SKM-1 (cell line): ENCODE results near the gene MGLL.

ENCODE experiments used
- DNase-seq: peaks from one replicate; lab custom pipeline; 2025; ENCODE audit not compliant: unreplicated experiment; lab: John Stamatoyannopoulos, UW

The MGLL gene

GRCh38 chr3:127835993-127836882 lies 13.9 kb upstream of the MGLL start:
- DNase-seq = no peak

DNA sequence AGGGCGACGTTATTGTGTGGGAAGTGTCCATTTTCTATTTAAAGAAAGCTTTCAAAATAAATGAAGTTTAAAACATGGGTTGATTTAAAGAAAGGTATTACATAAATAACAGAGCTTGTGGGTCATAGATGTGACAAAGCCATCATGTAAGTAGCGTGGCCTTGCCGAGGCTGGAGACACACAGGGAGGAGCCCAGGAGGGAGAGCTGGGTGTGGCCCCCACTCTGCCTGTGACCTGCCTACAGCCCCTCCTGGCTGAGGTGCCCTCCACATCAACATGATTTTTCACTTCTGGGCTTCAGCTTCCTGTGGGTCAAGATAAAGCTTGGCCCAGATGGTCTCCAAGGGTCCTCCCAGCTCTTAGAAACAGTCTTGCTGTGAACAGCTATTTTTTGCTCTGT lies 12.5 kb upstream of the MGLL start:
- DNase-seq = no peak

DNA sequence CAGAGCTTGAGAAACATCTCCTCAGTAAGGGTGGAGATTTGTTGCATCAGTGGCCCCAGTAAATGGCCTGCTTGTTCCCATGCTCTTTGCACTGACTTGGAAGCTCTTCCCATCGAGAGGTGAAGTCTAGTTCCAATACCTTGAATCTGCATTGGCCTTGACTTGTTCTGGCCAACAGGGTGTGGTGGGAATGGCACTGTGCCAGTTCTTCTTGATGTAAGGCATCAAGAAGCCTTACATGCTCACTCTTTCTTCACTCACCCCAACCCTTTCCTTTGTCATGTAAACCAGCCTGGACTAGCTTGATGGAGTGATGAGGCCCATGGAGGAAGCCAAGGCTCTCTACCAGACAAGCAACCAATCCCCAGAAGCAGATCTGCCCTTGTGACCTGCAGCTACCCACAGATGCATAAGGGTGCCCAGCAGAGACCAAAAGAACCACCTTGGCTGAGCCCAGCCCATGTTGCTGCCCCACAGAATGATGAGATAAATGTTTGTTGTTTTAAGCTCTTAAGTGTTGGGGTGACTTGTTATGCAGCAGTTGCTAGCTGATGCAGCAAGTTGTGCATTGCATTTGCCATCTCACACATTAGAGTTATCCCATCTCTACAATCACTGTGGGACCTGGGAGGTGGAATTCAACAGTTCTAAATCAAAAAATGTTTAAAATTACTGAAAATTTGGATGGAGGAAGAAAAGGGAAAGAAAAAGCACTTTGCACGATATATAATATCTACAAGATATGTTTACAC lies 11.1 kb upstream of the MGLL start:
- DNase-seq = no peak

GRCh38 chr3:127831723-127832172 lies 9.4 kb upstream of the MGLL start:
- no peak for DNase-seq

DNA sequence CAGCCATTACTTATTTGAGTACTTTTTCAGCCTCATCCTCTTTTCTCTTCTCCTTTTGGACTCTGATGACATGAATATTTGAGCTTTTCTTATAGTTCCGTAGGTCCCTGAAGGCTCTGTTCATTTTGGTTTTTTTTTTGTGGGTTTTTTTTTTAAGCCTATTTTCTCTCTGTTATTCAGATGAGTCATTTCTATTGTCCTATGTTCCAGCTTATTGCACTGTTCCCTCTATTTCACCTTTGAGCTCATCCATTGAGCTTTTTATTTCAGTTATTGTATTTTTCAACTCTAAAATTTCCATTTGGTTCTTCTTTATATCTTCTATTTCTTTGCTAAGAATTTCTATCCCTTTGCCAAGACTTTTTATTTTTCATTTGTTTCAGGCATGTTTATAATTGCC lies 7.2 kb upstream of the MGLL start:
- DNase-seq = no peak

DNA sequence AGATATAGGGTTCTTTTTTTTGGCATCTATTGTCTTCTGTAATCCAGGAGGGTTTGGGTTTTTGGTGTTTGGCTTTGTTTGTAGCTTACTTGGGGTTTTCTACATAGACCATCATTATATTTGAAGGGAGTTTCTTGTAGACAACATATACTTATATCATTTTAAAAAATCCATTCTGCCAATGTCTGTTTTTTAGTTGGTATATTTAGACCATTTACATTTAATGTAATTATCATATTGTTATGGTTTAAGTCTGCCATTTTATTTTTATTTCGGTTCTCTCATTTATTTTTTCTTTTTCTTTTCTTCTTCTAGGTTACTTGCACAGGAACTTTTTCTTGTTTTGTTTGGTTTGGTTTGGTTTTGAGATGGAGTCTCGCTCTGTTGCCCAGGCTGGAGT lies 5.5 kb upstream of the MGLL start:
- DNase-seq = no peak

GRCh38 chr3:127825756-127826155 lies 3.4 kb upstream of the MGLL start:
- DNase-seq = no peak

- DNase-seq = no peak
These were observed 2.0 kb upstream of the MGLL start for GRCh38 chr3:127824151-127824825.

DNA sequence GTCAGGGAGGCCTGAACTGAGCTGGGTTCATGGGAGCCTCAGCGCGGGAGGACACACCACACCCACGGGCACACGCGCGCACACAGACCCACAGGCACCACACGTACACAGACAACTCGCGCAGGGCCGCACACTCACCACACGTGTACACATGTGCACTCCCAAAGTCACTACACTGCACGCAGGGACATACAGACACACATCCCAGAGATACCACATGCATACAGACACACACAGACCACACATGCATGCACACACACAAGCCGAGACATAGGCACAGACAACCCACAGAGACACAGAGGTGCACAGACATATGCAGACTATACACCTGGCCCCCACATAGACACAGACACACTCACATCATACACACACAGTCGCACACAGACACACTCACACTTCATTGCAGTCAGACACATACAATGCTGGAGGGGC lies 1.1 kb upstream of the MGLL start:
- DNase-seq = no peak

- no peak for DNase-seq
These were observed 539 bp upstream of the MGLL start for GRCh38 chr3:127822682-127823425.

GRCh38 chr3:127821394-127821793 lies 921 bp downstream of the MGLL start:
- DNase-seq = no peak

GRCh38 chr3:127820826-127821313 lies 1.4 kb downstream of the MGLL start:
- no peak for DNase-seq

- peak; percentile 41 for DNase-seq
These were observed 2.0 kb downstream of the MGLL start for GRCh38 chr3:127820221-127820825.

- no peak for DNase-seq
These were observed 2.7 kb downstream of the MGLL start for GRCh38 chr3:127819656-127820055.

- no peak for DNase-seq
These were observed 3.2 kb downstream of the MGLL start for GRCh38 chr3:127819086-127819485.

- no peak for DNase-seq
These were observed 4.9 kb downstream of the MGLL start for GRCh38 chr3:127817406-127817841.

DNA sequence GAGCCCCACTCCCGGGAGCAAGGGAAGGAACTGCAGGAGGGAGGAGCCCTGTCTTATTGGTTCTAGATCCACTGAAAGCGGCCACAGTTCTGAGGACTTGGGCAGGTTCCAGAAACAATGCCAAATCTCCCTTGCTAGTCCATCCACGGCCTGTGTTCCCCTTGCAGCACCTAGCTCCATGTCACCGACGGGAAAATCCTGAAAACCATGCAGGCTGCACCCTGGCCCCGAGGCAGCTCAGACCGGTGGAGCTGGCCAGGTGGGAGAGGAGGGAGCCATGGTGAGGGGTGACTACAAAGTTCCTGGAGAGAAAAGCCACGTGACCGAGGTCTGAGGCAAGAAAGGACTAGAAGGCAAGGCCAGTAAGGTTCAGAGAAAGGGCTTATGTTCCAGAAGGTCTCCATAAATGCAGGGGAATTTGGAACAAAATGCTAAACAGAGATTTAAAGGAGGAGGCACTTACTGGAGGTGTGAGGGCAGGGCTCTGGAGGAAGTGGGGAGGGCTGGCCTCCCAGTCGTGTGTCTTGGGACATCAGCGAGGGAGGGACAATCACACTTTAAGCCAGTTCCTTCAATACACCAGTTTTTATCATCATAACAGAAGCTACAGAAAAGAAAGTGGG lies 5.4 kb downstream of the MGLL start:
- DNase-seq = no peak

- no peak for DNase-seq
These were observed 6.4 kb downstream of the MGLL start for GRCh38 chr3:127815641-127816605.

- DNase-seq = no peak
These were observed 7.3 kb downstream of the MGLL start for GRCh38 chr3:127815001-127815400.
